ENCODE data around the gene VEGFA.

VEGFA gene

DNA sequence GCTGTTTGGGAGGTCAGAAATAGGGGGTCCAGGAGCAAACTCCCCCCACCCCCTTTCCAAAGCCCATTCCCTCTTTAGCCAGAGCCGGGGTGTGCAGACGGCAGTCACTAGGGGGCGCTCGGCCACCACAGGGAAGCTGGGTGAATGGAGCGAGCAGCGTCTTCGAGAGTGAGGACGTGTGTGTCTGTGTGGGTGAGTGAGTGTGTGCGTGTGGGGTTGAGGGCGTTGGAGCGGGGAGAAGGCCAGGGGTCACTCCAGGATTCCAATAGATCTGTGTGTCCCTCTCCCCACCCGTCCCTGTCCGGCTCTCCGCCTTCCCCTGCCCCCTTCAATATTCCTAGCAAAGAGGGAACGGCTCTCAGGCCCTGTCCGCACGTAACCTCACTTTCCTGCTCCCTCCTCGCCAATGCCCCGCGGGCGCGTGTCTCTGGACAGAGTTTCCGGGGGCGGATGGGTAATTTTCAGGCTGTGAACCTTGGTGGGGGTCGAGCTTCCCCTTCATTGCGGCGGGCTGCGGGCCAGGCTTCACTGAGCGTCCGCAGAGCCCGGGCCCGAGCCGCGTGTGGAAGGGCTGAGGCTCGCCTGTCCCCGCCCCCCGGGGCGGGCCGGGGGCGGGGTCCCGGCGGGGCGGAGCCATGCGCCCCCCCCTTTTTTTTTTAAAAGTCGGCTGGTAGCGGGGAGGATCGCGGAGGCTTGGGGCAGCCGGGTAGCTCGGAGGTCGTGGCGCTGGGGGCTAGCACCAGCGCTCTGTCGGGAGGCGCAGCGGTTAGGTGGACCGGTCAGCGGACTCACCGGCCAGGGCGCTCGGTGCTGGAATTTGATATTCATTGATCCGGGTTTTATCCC lies at the start of gene VEGFA:
Gene VEGFA (plus strand): TSS at position 686 of the 846 bp plus-strand sequence.
- DNase-seq, result peak; percentile 92

- DNase-seq, result no peak
These were observed 49.0 kb upstream of the VEGFA start for GRCh38 chr6:43720999-43721398.

GRCh38 chr6:43722920-43723545 lies 47.0 kb upstream of the VEGFA start:
- peak; percentile 88 for DNase-seq

- DNase-seq, result peak; percentile 78
These were observed 46.2 kb upstream of the VEGFA start for GRCh38 chr6:43723737-43724295.

DNA sequence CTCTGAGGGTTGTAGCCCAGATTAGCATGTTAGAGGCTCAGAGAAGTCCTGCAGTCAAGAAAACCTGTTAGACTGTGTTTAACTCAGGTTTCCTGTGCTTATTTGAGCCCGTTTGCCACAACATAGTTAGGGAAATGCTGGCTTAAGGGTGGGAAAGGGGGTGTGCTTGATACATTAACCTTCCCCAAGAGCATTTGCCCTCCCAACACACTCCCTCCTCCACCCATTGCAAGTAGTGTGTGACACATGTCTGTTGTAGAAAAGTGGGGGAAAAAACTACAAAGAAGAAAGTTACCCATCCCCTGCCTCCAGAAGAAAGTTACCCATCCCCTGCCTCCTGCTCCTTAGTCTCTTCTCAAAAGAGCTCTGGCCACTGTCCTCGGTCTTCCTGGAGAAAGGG lies 45.7 kb upstream of the VEGFA start:
- DNase-seq, result no peak

GRCh38 chr6:43724914-43725642 lies 44.9 kb upstream of the VEGFA start:
- DNase-seq, result peak; percentile 97

DNA sequence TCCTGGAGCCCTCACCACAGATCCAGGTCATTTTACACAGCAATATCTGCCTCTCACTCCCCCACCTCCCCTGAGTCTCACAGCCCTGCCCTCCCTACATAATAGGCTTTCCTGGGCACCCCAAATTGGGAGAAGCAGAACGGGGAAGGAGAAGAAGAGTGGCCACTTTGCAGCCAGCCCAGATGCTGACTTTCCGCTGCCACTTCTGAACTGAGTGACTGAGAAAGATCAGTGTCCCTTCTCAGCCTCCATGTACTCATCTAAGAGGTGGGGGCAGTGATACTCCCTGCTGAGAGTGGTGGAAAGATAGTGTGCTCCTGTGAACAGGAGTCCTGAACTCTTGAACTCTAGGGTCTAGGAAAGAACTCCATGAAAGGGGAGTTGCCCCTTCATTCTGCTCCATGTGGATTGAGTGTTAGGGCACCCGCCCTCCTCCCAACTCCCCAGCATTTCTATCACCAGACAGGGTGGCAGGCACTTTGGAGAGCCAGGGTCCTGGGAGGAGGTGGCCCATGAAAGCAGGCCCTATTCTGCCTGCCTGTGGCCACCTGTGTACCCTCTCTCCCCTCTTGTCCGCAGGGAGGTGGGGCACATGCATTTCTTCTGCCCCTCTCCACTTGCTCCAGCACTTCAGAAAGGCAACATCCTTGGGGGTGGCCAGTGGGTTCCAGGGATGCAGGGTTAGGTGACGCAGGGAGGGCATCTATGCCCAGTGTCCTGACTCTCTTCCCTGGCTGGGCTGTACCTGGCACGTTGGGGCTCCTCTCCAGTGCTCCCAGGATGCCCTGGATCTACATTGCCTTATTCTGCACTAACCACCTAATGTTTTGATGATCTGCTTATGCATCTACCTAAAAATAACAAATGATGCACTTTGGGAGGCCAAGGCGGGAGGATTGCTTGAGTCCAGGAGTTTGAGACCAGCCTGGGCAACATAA lies 44.1 kb upstream of the VEGFA start:
- no peak for DNase-seq

GRCh38 chr6:43727634-43728033 lies 42.4 kb upstream of the VEGFA start:
- no peak for DNase-seq

DNA sequence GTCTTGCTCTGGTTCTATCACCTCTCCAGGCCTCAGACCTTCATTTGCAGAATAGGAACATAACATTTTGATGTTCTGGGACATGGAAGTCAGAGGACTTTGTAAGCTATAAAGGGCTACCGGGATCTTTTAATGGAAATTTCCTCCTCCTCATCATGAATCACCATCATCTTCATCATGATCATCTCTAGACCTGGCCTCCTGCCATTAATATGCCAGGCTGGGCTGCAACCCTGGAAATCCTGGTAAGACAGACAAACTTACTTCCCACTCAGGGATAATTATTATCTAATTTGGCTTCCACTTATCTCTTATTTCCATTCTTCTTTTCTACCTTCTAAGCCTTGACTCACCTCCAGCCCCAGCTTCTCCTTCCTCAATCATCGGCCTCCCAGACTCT lies 41.4 kb upstream of the VEGFA start:
- DNase-seq, result no peak

DNA sequence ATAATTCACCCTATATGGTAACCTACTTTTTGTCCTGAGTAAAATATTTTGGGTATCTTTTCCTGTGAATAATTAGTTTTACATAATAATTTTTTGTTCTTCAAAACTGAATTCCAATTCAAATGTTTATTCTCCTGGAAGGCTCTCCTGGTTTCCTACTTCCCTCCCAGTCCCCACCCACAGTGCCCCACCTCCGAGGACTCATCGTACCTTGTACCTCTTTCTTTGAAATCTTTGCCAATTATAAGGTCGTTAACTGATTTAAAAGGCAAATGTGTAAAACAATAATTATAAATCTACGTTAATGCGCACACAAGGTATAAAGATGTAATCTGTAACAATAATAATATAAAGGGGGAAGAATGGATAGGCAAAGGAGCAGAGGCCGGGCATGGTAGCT lies 40.5 kb upstream of the VEGFA start:
- no peak for DNase-seq

GRCh38 chr6:43730634-43731033 lies 39.4 kb upstream of the VEGFA start:
- no peak for DNase-seq

DNA sequence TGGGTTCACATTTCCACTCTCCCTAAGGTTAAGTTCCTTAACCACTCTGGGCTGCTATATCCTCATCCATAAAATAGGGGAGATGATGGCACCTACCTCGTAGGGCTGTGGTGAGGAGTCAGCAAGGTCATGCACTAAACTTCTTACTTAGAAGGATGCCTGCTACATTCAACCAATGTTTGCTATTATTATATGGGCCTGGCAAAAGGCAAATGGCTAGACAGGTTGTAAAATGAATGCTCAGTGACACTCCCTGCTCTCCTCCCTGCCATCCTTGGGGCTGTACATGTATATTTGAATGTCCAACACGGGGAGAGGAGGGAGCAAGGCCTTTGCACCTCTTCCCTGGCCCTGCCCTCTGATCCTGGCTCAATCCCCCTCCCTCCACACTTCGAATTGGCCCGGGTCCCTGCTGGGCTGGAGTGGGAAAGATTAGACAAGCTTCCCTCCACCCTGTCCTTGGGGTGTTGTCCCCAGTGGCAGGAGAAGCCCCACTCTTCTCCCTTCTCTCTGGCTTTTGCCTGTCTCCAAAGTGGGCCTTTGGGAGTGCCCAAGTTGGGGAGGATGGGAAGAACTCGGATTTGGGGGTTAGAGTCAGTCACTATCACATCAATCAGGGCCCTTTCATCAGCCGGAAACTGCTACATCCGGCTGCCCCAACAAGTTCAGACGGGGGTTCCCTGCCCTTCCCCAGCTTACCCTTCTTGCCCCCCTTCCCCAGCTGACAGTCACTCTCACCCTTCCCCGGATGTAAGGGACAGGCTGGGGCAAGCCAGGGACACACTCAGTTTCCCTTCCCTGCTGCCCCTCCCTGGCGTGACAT lies 36.3 kb upstream of the VEGFA start:
- DNase-seq, result no peak

GRCh38 chr6:43734294-43734665 lies 35.7 kb upstream of the VEGFA start:
- no peak for DNase-seq

DNA sequence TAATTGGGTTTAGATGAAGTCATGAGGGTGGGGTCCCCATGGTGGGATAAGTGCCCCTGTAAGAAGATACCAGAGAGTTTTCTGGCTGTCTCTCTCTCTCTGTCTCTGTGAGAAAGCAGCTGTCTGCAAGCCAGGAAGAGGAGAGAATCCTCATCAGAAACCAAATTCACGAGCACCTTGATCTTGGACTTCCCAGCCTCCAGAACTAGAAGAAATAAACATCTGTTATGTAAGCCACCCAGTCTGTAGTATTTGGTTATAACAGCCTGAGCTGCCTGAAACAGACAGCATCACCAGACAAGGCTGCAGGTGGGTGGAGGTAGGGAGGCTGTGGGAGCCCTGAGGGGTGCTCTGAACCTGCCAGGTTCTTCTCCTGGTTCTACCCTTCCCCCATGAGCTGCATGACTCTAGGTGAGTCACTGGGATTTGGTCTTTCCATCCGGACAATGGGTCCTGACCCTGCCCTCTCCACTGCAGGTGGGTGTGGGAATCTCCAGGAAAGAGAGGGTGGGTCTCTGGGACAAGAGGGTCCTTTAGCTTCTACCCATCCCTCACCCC lies 34.3 kb upstream of the VEGFA start:
- no peak for DNase-seq

- no peak for DNase-seq
These were observed 33.7 kb upstream of the VEGFA start for GRCh38 chr6:43736211-43736786.

DNA sequence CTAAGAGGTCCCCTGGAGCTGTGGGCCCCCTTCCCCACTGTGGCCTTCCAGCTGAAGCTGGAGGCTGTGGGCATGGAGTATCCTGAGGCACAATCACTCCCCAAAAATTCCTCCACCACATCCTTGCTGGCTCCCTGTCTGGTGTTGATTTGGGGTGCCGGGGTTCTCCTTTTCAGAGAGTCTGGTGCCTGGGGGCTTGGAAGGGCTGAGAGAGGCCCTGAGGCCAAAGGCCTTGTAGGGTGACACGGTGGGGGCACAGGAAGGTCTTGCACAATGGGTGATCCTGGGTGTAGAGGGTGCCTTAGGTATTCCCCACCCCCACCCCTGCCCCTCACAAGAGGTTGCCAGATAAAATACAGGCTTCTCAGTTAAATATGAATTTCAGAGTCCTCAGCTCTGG lies 33.2 kb upstream of the VEGFA start:
- DNase-seq, result no peak

GRCh38 chr6:43737272-43738081 lies 32.5 kb upstream of the VEGFA start:
- DNase-seq, result no peak

DNA sequence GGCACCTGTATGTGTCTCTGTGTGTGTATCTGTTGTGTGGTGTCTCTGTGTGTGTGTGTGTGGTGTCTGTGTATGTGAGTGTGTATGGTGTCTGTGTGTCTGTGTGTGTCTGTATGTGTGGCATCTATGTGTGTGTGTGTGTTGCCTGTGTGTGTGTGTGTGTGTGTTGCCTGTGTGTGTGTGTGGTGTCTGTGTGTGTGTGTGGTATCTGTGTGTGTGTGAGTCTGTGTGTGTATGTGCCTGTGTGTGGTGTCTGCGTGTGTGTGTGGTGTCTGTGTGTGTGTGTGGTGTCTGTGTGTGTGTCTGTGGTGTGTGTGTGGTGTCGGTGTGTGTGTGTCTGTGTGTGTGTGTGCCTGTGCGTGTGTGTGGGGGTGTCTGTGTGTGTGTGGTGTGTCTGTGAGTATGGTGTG lies 31.7 kb upstream of the VEGFA start:
- DNase-seq, result no peak

- DNase-seq, result no peak
These were observed 31.0 kb upstream of the VEGFA start for GRCh38 chr6:43738877-43739641.

Data from suppressor macrophage treated with lipopolysaccharide for 4 hours (primary cell).